Motor neuron (in vitro differentiated cells): Measurements from ENCODE around the gene ABCA6. TPM values are rescaled to one million over a fixed set of nuclear protein-coding genes. Genes with fewer than 3 reads are reported as not detected.

Experiments
- ATAC-seq, 8 experiments: fragments of 200-7000 bp; cut with Tn5 transposase; replicated peaks in 6 of 8; 2 replicates each; pipeline ENCODE4 v1.8.0; 2021; ENCODE audit warnings: mild to moderate bottlenecking in 8 of 8, moderate library complexity in 8 of 8
- H3K27ac ChIP-seq, 2 donors: fragments of 250-450 bp; sonication (Bioruptor Pico); 2 replicates each; pipeline ENCODE4 v1.9.0; 2021; ENCODE audit warnings: antibody characterized with exemption in 2 of 2, mild to moderate bottlenecking in 2 of 2, moderate library complexity in 1 of 2
- H3K4me1 ChIP-seq, 2 donors: fragments of 250-450 bp; sonication (Bioruptor Pico); replicated peaks in 1 of 2; 2 replicates each; pipeline ENCODE4 v1.6.1; 2021; ENCODE audit warnings: antibody characterized with exemption in 2 of 2, mild to moderate bottlenecking in 2 of 2, moderate library complexity in 1 of 2
- H3K4me3 ChIP-seq, 5 donors: fragments of 250-450 bp; sonication (Bioruptor Pico); 2 replicates each; pipeline ENCODE4 v1.9.0; 2021; ENCODE audit warnings: antibody characterized with exemption in 5 of 5, mild to moderate bottlenecking in 5 of 5, moderate library complexity in 4 of 5
- WGBS, 10 experiments: fragments of 450-650 bp; shearing (Covaris generic); methylation state at CpG; one replicate each; pipeline ENCODE4 v1.0.0; 2022; 5-methylcytosine and 5-hydroxymethylcytosine counted together
- in situ Hi-C, 9 experiments: fragments of 400-800 bp; cut with MboI; loops; one replicate each; pipeline ENCODE4 v1.15.0; 2021; ENCODE audit warnings: low sequenced_read_pairs in 9 of 9, low pct_unique_long_range_greater_than_20kb in 2 of 9; ENCODE audit not compliant: unreplicated experiment in 9 of 9
- total RNA-seq, 8 experiments: library from RNA; unstranded; fragments of 300-600 nt; gene quantifications; 2 replicates each; pipeline versions ENCODE4 v1.2.3 to v1.2.4, GENCODE V29; 2022

Gene ABCA6
- total RNA-seq, 8 experiments from 2014 or later, result 0.27 to 21.6 (median 3.6) TPM

GRCh38 chr17:69064001-69064400, 77.7 kb downstream of the ABCA6 start:
- in situ Hi-C loops, result no loop called here
- H3K4me1 ChIP-seq, result no peaks in the 10 kb centered on the region

GRCh38 chr17:69062860-69063581, 78.7 kb downstream of the ABCA6 start:
- no peaks in the 10 kb centered on the region for H3K4me1 ChIP-seq
- 23 to 100% (median 86%) methylated on average over 1 to 4 of the region's 4 CpGs for WGBS, 10 experiments
- in situ Hi-C loops, result no loop called here
- H3K4me3 ChIP-seq, result no peak overlapping the region
- ATAC-seq, result peak in 1 of 8 experiments; percentile 27
- H3K27ac ChIP-seq, result no peak overlapping the region

More at GRCh38 chr17:69064001-69064400, 77.7 kb downstream of the ABCA6 start:
- ATAC-seq, result no peak
- Histone ChIP-seq H3K27ac (no peak overlapping the region), H3K4me3 (no peak overlapping the region)
- 64 to 100% (median 93%) methylated on average over 2 of the region's 2 CpGs; no CpG with 5 or more reads in 1 of the 10 experiments for WGBS, 10 experiments

DNA sequence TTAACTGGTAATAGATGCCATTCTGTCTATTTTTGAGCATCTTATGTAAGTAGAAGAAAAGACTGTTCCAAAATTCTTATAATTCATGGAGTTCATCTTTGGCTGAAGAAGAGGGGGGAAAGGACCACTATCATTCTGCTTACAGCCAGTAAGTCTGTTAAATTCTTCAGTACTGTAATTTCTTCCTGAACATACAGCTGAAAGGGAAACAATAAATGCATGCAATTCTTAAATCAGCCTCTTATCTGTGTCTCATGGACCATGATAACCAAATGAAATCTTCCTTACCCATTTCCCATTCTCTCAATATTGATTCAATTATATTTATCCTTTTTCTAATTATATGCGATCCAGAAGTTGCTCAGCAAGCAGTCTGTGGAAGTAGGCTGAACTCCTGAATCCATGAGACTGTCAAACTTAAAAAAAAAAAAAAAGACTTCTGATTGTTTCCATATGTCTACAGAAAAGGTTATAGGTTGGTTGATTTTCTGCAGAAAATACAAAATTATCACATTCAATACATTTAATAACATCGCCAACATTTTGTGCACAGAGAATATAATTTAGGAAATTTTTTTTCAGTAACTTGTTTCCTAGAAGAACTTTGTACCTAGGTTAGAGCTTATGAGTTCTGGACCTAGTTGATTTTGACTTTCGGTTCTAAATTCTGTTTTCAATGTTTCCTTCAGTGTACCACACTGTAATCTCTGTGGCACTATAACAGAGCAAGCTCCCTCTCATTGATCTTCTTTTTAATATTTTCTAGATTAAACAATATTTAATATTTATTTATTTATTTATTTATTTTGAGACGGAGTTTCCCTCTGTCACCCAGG, 79.8 kb downstream of the ABCA6 start:
- Histone ChIP-seq H3K4me3 (no peak overlapping the region), H3K27ac (no peak overlapping the region), H3K4me1 (no peaks in the 10 kb centered on the region)
- WGBS, 10 experiments, result 23 to 100% (median 91%) methylated on average over 1 to 4 of the region's 4 CpGs
- ATAC-seq, result no peak
- in situ Hi-C loops, result no loop called here

DNA sequence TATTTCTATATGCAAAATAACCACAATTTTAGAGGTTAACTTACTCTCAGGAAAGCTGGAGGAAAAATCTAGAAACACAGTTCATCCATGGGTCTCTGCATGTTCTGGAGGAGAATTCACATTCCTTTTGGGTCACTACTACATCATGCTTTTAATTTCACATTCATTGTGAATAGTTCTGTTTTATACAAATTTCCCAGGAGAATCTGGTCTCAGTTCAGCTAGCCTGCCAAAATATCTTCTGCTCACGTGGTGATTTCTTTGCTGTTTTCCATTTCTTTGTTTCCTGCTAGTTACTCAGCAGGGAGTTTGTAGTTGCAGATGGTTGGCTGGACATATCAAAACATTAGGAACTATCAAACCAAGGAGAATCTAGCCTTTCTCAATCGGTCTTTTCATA, 80.9 kb downstream of the ABCA6 start, which contains the start of gene ABCA9:
Gene ABCA9, minus strand, starts transcription at position 106 of the 400 bp plus-strand sequence. CDS start 9,801 bp downstream, outside the sequence.
- in situ Hi-C loops, result no loop called here
- 0 to 40% (median 14%) methylated on average over 1 to 2 of the region's 2 CpGs; no CpG with 5 or more reads in 1 of the 10 experiments for WGBS, 10 experiments
- no peak within 1 kb of the TSS for H3K4me3 ChIP-seq
- ATAC-seq, result peak in 2 of 8 experiments; percentile 53 to 65
- no peak within 1 kb of the TSS for H3K27ac ChIP-seq
- no peaks in the 10 kb centered on the region for H3K4me1 ChIP-seq

- in situ Hi-C loops, result no loop called here
- Histone ChIP-seq H3K27ac (no peak overlapping the region), H3K4me1 (no peaks in the 10 kb centered on the region), H3K4me3 (no peak overlapping the region)
- 15 to 100% (median 77%) methylated on average over 1 to 6 of the region's 7 CpGs for WGBS, 10 experiments
- no peak for ATAC-seq
Measured at GRCh38 chr17:69059458-69060175, 82.1 kb downstream of the ABCA6 start.

DNA sequence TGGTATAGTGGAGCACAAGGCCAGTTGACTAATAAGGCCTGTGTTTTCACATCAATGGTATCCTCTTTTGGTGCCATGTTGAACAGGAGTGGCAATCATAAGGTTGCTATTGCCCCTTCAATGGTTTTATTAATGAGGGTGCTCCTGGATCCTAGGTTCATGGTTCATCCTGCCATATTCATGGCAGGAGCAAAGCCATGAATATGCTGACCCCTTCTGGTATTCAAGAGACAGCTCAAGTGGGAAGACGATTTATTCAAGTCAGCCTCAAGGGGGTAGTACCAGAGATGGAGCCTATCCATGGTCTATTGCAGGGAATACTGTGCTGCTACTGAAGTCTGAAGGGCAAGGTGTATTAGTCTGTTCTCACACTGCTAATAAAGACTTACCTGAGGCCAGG, 83.5 kb downstream of the ABCA6 start:
- no peak for ATAC-seq

DNA sequence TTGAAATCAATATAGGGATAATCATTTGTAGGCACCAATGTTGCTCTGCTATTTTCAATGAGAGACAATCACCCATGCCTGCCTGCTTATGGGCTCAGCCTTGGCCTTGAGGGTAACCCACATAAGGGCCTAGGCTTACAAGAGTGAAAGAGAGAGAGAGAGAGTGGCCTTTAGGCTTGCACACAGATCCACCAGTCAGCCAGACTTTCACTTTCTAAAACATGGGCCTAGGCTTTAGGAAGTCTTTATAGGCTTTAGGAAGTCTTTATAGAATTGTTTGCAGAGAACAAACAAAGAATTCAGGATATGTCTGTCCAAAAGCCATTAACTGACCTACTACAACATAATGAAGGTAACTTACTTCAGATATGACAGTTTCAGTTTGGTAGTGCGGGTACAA, 84.4 kb downstream of the ABCA6 start:
- Histone ChIP-seq H3K4me3 (no peak overlapping the region), H3K27ac (no peak overlapping the region), H3K4me1 (no peaks in the 10 kb centered on the region)
- 60 to 100% (median 88%) methylated on average over 1 of the region's 1 CpG; no CpG with 5 or more reads in 3 of the 10 experiments for WGBS, 10 experiments
- in situ Hi-C loops, result no loop called here
- no peak for ATAC-seq

More for the DNA sequence above, 83.5 kb downstream of the ABCA6 start:
- Histone ChIP-seq H3K4me1 (no peaks in the 10 kb centered on the region), H3K4me3 (no peak overlapping the region), H3K27ac (no peak overlapping the region)
- in situ Hi-C loops, result no loop called here
- 100% methylated on average over 1 of the region's 1 CpG; no CpG with 5 or more reads in 6 of the 10 experiments for WGBS, 10 experiments

GRCh38 chr17:69056179-69056823, 85.4 kb downstream of the ABCA6 start:
- in situ Hi-C loops, result no loop called here
- no peaks in the 10 kb centered on the region for H3K4me1 ChIP-seq
- no peak overlapping the region for H3K4me3 ChIP-seq
- no peak overlapping the region for H3K27ac ChIP-seq
- WGBS, 10 experiments, result 54 to 82% (median 75%) methylated on average over 2 to 3 of the region's 3 CpGs; no CpG with 5 or more reads in 1 of the 10 experiments
- ATAC-seq, result no peak

GRCh38 chr17:69055334-69055733, 86.4 kb downstream of the ABCA6 start:
- no peak for ATAC-seq
- Histone ChIP-seq H3K4me3 (no peak overlapping the region), H3K4me1 (no peaks in the 10 kb centered on the region), H3K27ac (no peak overlapping the region)
- 12 to 92% (median 81%) methylated on average over 1 to 2 of the region's 2 CpGs; no CpG with 5 or more reads in 2 of the 10 experiments for WGBS, 10 experiments
- in situ Hi-C loops, result no loop called here

DNA sequence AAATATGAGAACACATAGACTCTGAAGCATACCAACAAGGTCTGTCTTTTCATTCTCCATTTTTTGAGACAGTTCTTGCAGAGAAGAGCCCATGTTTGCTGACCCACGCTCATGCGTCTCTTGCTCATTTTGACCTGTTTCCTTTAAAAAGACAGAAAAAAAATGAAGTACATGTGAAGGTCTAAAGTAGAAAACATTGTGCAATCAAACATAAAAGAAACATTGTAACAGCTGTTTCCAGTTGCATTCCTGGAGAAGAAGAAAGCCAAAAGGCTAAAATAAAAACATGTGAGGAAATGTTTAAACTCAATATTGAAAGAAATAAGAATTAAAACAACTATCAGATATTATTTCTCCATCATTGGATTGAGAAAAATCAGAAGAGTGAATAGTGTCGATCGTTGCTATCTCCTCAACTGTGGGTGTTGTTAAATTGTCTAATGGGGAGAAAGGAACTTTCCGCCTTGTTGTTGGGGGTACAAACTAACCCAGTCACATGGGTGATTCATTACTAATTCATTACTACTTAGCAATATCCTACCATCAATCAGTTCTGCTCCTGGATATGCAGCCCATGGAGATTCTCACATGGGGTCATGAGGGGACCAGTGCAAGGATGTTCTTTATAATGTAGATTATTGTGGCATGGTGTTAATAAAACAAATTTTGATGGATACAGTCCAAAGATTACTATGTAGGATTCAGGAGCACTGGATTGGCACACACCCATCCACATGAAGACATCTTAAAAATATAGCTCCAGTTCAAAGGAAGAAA, 90.5 kb downstream of the ABCA6 start:
- no peak for ATAC-seq
- Histone ChIP-seq H3K4me3 (no peak overlapping the region), H3K27ac (no peak overlapping the region), H3K4me1 (peaks cover 0 to 3% of the 10 kb centered on the region in 2 donors)
- 30 to 100% (median 83%) methylated on average over 2 to 5 of the region's 5 CpGs for WGBS, 10 experiments
- in situ Hi-C loops, result no loop called here

DNA sequence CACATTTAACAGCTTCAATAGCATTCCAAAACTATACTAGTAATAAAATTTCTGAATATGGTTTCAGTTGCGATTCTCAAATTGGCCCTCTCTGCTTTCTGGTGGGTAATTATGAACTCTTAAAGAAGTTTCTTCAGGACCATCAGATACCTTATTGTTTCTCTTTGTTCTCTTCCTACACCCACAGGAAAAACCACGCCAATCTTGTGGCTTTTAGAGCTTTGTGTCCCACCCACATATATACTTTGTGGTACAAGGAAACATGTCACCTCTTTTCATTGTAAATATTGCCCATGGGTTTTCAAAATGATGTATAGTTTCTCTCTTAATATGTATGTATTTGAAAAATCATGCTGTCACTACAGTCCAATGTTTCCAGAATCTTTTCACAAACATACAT, 93.1 kb downstream of the ABCA6 start:
- ATAC-seq, result no peak
- no peak overlapping the region for H3K4me3 ChIP-seq
- peaks cover 0 to 3% of the 10 kb centered on the region in 2 donors for H3K4me1 ChIP-seq
- H3K27ac ChIP-seq, result no peak overlapping the region
- in situ Hi-C loops, result no loop called here
- WGBS, 10 experiments, result 86 to 100% (median 97%) methylated on average over 1 to 2 of the region's 2 CpGs; no CpG with 5 or more reads in 2 of the 10 experiments
